Gastroesophageal sphincter (tissue), 4 donors: ENCODE data around the gene SYCP3. TPM values are rescaled to one million over a fixed set of nuclear protein-coding genes. Genes with fewer than 3 reads are reported as not detected.

ENCODE experiments used
- ATAC-seq: fragments of 150-250 bp; one replicate; pipeline ENCODE4 v1.9.1; 2016; ENCODE audit warnings: mild to moderate bottlenecking, moderate library complexity
- H3K27ac ChIP-seq, 4 donors: fragments of 200-600 bp; sonication (generic) in 3 of 4; 1 replicate in 3 of 4; 2 replicates in 1 of 4; pipeline ENCODE4 v1.5.1; 2016 to 2019
- H3K27me3 ChIP-seq: fragments of 200-600 bp; sonication (generic); one replicate; pipeline ENCODE4 v1.5.1; 2019
- H3K36me3 ChIP-seq, 2 donors: fragments of 200-600 bp; sonication (generic); one replicate each; pipeline ENCODE4 v1.5.1; 2019; ENCODE audit warnings: control low read depth in 1 of 2
- H3K4me1 ChIP-seq, 3 donors: fragments of 200-600 bp; sonication (generic); 1 replicate in 2 of 3; 2 replicates in 1 of 3; pipeline ENCODE4 v1.5.1; 2016 to 2019; ENCODE audit warnings: control low read depth in 2 of 3
- H3K4me3 ChIP-seq, 2 donors: fragments of 200-600 bp; sonication (generic); one replicate each; pipeline ENCODE4 v1.5.1; 2019; ENCODE audit warnings: mild to moderate bottlenecking in 1 of 2, moderate library complexity in 1 of 2
- H3K9me3 ChIP-seq, 3 donors: fragments of 200-600 bp; sonication (generic); one replicate each; pipeline ENCODE4 v1.5.1; 2017 to 2019; ENCODE audit warnings: control low read depth in 2 of 3
- EP300 ChIP-seq: sonication (generic); formaldehyde crosslinking; IDR thresholded peaks from one replicate; pipeline ENCODE4 v1.6.1; 2017; ENCODE audit warnings: antibody characterized with exemption, mild to moderate bottlenecking
- POLR2A ChIP-seq, 2 donors: fragments of 450-650 bp; IDR thresholded peaks; one replicate each; pipeline ENCODE4 v1.6.1; 2017; ENCODE audit warnings: antibody characterized with exemption in 2 of 2, mild to moderate bottlenecking in 2 of 2, moderate library complexity in 1 of 2
- POLR2AphosphoS5 ChIP-seq: sonication (generic); formaldehyde crosslinking; IDR thresholded peaks from one replicate; pipeline ENCODE4 v1.6.1; 2017; ENCODE audit warnings: antibody characterized with exemption
- WGBS, 2 donors: methylation state at CpG; one replicate each; pipeline ENCODE4 v1.1.5; 2018; ENCODE audit warnings: low coverage in 1 of 2; 5-methylcytosine and 5-hydroxymethylcytosine counted together
- total RNA-seq, 4 donors: library from RNA; depleted of rRNA; stranded (reverse); fragments of >200 nt; gene quantifications; one replicate each; pipeline ENCODE4 v1.1.0, GENCODE V29; 2016
- TF ChIP-seq, protein P1 (sequence below), 4 experiments: fragments of 200-600 bp in 2 of 4; fragments of 450-650 bp in 2 of 4; sonication (generic) in 1 of 4; IDR thresholded peaks; one replicate each; pipeline ENCODE4 v1.5.1; 2017 to 2019; ENCODE audit warnings: antibody characterized with exemption in 4 of 4, mild to moderate bottlenecking in 2 of 4, moderate library complexity in 2 of 4

SYCP3 gene
- total RNA-seq, 4 donors from 2014 or later = 0.13 TPM; not detected in 3

DNA sequence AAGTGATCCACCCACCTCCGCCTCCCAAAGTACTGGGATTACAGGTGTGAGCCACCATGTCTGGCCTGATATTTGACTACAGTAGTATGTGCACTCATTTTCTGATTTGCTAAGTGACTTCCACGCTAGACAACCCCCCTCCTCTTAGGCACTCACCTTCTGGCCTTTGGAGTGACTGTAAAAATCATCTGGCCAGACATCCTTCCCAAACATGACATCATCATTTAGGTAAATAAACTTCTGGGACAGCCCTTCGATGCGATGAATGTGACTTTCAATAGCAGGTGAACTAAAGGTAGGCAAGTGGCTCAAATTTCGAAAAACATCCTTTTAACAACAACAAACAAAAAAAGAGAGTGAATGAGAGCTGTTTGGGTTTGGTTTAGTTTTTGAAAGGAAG lies 30.6 kb upstream of the SYCP3 start:
- Histone ChIP-seq H3K36me3 (peaks cover 3 to 69% of the 10 kb centered on the region in 2 donors), H3K4me1 (peaks cover 0 to 12% (median 0%) of the 10 kb centered on the region in 3 donors), H3K27me3 (no peaks in the 10 kb centered on the region), H3K9me3 (no peaks in the 10 kb centered on the region), H3K4me3 (no peak overlapping the region), H3K27ac (no peak overlapping the region)
- no peak for TF ChIP-seq POLR2AphosphoS5
- no peak for ATAC-seq
- WGBS, 2 donors = 84 to 90% methylated on average over 3 of the region's 5 CpGs

DNA sequence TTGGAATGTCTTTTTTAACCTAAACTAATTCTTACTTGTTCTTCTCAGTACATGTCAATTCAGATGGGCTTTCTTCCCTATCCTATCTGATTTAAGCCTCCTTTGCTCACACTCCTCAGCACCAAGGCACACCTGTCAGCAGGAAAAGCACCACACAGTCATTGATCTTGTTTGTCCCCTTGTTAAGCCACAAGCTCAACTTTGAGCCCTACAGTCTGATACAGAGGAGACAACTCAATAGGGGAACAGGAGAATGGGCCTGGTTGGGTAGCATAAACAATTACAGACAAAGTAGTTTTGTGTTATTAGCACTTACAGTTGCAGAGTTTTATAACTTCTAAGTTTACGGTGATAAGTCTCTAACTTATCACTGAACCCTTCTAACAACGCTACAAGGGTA lies 29.5 kb upstream of the SYCP3 start:
- Histone ChIP-seq H3K9me3 (no peaks in the 10 kb centered on the region), H3K4me1 (peaks cover 0 to 20% (median 0%) of the 10 kb centered on the region in 3 donors), H3K27me3 (no peaks in the 10 kb centered on the region), H3K36me3 (peaks cover 3 to 80% of the 10 kb centered on the region in 2 donors), H3K4me3 (no peak overlapping the region), H3K27ac (no peak overlapping the region)
- TF ChIP-seq EP300 (no peak), POLR2AphosphoS5 (no peak)
- WGBS, 2 donors = 94% methylated on average over 2 of the region's 2 CpGs; no CpG with 5 or more reads in 1 of the 2 donors
- ATAC-seq = no peak

DNA sequence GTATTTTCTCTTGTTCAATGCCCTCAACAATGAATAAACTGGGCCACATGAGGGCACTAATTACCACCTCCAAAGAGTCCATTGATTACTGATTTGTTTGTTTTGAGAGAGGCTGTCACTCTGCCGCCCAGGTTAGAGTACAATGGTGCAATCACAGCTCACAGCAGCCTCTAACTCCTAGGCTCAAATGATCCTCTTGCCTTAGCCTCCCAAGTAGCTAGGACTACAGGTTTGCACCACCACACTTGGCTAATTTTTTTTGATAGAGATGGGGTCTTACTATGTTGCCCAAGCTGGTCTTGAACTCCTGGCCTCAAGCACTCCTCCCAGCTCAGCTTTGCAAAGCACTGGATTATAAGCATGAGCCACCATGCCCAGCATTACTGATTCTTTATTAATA lies 28.3 kb upstream of the SYCP3 start:
- no peak overlapping the region for H3K4me3 ChIP-seq
- TF ChIP-seq POLR2A (IDR thresholded peaks at IDR 0.05) (no peak), POLR2AphosphoS5 (no peak), EP300 (no peak)
- TF ChIP-seq, protein P1, sequence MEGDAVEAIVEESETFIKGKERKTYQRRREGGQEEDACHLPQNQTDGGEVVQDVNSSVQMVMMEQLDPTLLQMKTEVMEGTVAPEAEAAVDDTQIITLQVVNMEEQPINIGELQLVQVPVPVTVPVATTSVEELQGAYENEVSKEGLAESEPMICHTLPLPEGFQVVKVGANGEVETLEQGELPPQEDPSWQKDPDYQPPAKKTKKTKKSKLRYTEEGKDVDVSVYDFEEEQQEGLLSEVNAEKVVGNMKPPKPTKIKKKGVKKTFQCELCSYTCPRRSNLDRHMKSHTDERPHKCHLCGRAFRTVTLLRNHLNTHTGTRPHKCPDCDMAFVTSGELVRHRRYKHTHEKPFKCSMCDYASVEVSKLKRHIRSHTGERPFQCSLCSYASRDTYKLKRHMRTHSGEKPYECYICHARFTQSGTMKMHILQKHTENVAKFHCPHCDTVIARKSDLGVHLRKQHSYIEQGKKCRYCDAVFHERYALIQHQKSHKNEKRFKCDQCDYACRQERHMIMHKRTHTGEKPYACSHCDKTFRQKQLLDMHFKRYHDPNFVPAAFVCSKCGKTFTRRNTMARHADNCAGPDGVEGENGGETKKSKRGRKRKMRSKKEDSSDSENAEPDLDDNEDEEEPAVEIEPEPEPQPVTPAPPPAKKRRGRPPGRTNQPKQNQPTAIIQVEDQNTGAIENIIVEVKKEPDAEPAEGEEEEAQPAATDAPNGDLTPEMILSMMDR (IDR thresholded peaks at IDR 0.05) = no peak
- ATAC-seq = no peak
- peaks cover 3 to 83% of the 10 kb centered on the region in 2 donors for H3K36me3 ChIP-seq
- WGBS, 2 donors = 78 to 86% methylated on average over 1 of the region's 1 CpG
- no peaks in the 10 kb centered on the region for H3K27me3 ChIP-seq
- no peak overlapping the region for H3K27ac ChIP-seq
- H3K4me1 ChIP-seq = peaks cover 0 to 17% (median 0%) of the 10 kb centered on the region in 3 donors
- no peaks in the 10 kb centered on the region for H3K9me3 ChIP-seq

DNA sequence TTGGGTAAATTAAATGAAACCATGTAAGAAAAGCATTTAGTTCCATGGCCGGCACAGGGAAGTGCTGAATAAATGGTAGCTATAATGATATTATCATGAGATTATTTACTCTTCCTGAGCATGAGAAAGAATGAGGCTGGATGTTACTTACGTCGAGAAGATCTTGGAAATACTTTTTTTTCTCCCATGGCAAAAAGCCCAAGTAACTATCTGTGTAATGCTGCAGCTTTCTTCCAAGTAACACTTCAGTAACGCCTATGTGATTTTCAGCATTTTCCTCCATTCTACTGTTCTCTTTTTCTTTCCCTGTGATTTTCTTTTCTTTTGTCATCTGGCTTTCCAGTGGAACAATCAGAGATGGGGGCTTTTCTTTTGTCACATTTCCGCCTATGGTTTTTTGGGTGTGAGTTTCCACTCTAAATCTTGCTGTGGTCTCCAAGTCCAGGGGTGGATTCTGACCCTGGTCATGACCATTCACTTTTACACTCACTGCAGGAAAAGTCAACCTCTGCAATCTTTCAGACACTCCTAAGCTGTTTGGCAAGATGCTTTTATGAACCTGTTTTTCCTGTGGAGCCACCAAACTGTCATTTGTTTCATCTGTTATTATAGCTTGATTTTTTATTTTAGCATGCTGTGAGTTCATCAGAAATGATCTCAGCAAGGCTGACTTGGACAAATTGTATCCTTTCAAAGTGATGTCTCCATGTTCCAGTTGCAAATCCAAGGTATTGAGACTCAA lies 25.0 kb upstream of the SYCP3 start:
- Histone ChIP-seq H3K27ac (peak overlapping the region in 1 of 4 donors; percentile 14), H3K27me3 (no peaks in the 10 kb centered on the region), H3K4me3 (no peak overlapping the region), H3K9me3 (no peaks in the 10 kb centered on the region), H3K4me1 (peaks cover 0 to 17% (median 0%) of the 10 kb centered on the region in 3 donors), H3K36me3 (peaks cover 0 to 82% of the 10 kb centered on the region in 2 donors)
- 21 to 47% methylated on average over 2 to 5 of the region's 5 CpGs for WGBS, 2 donors
- TF ChIP-seq POLR2AphosphoS5 = no peak
- no peak for TF ChIP-seq POLR2A (IDR thresholded peaks at IDR 0.05)
- TF ChIP-seq EP300 = no peak
- TF ChIP-seq, protein P1 (IDR thresholded peaks at IDR 0.05) = no peak
- ATAC-seq = no peak

DNA sequence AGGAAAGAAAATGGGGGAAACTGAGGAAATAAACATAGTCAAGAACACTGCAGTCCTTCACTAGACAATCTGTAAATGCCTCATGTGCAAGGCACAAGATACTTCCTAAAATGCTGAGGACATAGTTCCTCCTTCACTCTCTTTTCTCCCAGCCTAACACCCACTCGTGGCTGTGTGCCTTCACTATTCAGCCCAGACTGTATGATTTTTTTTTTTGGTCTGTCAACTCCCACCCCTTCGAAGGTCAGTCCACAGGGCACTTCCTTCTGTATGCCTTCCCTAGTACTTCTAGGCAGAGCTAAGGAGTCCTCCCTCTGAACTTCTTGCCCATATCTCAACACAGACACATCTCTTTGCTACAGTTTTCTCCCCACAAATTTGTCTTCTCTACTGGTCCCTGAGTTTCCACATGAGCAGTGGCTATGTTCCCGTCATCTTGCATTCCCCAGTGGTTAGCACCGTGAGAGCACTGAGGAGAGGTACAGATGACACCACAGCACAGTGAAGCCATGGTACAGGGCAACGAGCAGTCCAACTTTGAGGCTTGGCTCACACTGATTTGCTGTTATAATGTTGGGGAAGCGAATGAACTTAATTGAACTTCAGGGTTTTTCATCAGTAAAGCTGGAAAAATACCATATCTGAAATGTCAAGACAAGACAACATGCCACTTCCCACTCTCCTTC lies 24.1 kb upstream of the SYCP3 start:
- no peaks in the 10 kb centered on the region for H3K27me3 ChIP-seq
- H3K4me3 ChIP-seq = no peak overlapping the region
- peaks cover 0 to 17% (median 0%) of the 10 kb centered on the region in 3 donors for H3K4me1 ChIP-seq
- ATAC-seq = peak; percentile 41
- peaks cover 0 to 78% of the 10 kb centered on the region in 2 donors for H3K36me3 ChIP-seq
- peak overlapping the region in 2 of 4 donors; percentile 4 to 14 for H3K27ac ChIP-seq
- no peaks in the 10 kb centered on the region for H3K9me3 ChIP-seq
- TF ChIP-seq POLR2A (IDR thresholded peaks at IDR 0.05) = no peak
- WGBS, 2 donors = 40 to 78% methylated on average over 2 to 4 of the region's 6 CpGs

DNA sequence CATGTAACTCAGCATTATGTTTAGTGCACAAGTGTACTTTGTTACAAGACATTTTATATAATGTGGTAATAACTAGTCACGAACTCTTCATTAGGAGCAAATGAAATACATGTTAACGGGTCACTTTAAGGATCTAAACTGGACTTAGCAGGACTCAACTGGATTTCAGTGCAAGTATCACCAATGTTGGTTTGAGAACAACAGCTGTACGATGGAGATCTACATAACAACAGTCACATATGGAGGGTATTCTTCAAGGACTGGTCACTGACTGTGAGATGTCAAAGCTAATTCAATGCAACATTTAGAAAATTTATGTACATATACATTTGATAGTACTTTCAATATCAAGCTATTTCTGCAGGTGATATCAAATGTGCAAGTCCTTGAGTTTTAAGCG lies 22.5 kb upstream of the SYCP3 start:
- H3K36me3 ChIP-seq = peaks cover 0 to 78% of the 10 kb centered on the region in 2 donors
- H3K27ac ChIP-seq = no peak overlapping the region
- no peaks in the 10 kb centered on the region for H3K27me3 ChIP-seq
- WGBS, 2 donors = 91 to 96% methylated on average over 4 of the region's 4 CpGs
- no peaks in the 10 kb centered on the region for H3K9me3 ChIP-seq
- TF ChIP-seq POLR2A (IDR thresholded peaks at IDR 0.05) (no peak), POLR2AphosphoS5 (no peak), EP300 (no peak)
- TF ChIP-seq, protein P1 (IDR thresholded peaks at IDR 0.05) = no peak
- no peak overlapping the region for H3K4me3 ChIP-seq
- no peak for ATAC-seq
- H3K4me1 ChIP-seq = peaks cover 0 to 17% (median 0%) of the 10 kb centered on the region in 3 donors
